CD4-positive, alpha-beta T cell treated with Interleukin-17A for 1 hour (primary cell): ENCODE results near the gene PRCC.
A peak's percentile ranks its signal among the peaks of the same experiment; 100 is the strongest.

Experiments
- DNase-seq: peaks from one replicate; pipeline ENCODE4 v3.0.0-alpha.2; 2020

The PRCC gene, protein sequence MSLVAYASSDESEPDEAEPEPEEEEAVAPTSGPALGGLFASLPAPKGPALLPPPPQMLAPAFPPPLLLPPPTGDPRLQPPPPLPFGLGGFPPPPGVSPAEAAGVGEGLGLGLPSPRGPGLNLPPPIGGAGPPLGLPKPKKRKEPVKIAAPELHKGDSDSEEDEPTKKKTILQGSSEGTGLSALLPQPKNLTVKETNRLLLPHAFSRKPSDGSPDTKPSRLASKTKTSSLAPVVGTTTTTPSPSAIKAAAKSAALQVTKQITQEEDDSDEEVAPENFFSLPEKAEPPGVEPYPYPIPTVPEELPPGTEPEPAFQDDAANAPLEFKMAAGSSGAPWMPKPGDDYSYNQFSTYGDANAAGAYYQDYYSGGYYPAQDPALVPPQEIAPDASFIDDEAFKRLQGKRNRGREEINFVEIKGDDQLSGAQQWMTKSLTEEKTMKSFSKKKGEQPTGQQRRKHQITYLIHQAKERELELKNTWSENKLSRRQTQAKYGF

DNA sequence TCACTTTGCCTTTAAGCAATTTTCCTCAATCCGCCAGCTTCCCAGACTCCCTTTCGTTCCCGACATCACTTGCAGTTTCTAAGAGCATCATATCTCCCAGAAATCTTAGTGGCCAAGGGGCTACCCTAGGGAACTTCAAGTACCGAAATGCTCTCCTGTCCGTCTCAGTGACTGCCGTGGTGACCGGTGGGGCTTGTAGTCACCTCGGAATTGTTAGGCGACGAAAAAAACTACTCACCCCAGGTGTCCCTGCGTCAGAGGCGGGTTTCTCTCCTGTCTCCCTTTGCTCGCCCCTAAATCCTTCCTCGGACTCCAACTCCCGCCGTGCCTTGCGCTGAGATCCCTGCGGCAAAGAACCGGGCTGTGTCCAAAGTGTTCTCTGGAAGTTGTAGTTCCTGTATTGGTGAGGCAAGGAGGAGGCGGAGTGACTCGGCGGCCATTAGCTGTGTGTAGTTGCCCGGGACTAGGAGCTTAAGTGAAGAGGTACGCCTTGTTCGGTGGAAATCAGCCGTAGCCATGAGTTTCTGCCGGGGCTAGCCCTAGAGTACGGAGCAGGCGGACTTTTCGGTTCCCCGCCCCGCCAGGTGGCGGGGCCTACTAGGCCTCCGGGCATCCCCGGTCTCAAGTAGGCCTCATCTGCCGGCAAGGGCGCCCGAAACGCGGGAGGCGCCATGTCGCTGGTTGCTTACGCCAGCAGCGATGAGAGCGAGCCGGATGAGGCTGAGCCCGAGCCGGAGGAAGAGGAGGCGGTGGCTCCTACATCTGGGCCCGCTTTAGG, at the start of gene PRCC:
Gene PRCC (plus strand): TSS at position 435 of the 778 bp plus-strand sequence. CDS start 237 bp downstream, at position 672.
- DNase-seq = peak; percentile 100

DNA sequence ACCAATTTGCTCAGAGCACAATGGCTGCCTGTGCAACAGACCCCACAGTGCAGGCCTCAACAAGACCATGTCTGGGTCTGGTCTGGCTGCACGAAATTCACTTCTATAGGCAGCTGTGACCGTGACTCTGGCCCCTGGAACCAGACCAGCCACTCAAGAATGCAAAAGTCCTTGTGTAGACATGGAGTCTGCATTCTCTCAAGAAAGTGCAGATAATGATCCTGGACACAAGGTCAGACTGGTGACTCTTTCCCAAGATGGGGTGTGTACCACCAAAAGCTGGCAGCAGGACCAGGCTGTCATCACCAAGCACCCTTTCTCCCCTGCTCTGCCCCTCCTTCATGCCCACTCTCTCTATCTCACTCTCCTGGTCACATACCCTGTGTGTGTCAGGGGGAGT, 46.2 kb upstream of the PRCC start:
- DNase-seq = no peak

DNA sequence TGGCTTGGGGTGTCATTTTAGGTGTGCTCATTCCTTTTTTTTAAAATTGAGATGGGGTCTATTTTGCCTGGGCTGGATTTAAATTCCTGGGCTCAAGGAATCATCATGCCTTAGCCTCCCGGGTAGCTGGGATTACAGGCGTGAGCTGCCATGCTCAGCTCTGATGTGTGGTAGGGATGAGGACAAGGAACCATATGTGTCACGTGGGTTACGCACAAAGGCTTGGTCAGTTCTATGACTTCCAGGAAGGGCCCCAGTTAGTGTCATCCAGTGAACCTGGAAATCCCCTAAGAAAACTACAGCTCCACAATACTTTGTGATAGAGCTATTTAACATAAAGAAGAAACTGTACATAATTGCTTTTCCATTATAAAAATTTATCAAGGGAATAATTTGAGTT, 45.8 kb upstream of the PRCC start:
- no peak for DNase-seq

DNA sequence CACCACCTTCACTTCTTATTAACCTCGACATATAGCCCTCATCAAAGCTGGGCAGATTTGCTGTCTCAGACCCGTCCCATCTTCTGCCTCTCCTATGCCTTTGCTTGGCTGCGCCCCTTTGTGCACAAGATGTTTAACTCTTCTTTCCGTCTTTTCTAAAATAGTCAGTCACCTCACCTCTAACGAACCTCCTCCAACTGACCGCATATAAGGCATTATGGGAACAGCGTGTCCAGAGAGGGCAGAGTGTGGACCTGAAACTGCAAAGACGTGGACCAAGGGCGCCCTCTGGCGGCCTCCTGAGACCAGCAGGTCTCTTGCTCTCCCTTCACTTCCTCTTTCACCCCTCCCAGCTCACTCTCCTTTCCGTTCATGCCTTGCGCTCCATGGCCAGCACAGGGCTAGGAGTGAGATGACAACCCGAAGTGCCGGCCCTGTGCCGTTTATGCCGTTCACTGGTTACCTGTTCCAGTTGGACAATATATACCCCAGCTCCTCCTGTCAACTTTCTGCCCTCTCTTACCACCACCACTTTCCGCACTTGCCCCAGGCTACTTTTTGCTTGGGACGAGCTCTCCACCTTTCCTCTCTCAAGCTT, 41.6 kb upstream of the PRCC start:
- DNase-seq = peak; percentile 83

DNA sequence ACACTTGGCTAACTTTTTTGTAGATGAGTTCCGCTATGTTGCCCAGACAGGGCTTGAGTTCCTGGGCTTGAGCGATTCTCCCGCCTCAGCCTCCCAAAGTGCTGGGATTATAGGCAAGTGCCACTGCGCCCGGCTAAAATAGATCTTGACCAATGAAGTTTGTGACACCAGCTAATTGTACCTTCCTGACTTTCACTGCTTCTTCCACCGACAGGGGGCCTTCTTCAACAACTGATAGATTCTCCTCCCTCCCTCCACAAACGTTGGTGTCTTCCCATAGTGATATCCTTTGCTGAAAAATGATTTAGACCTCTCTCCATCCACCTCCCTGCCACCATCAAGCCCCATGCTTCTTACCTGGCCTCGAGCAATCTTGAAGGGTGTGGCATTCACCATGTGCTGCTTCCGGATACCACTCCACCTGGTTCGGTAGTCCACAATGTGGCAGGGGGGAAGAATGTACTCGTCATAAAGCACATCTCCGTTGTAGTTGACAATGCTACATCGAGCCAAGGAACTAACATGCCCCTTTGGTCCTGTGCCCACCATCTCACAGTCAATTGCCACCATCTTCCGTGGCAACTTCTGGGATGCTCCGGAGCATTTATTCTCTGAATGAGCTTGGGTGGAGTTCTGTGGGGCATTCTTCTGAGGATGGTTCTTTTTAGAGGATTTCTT, 40.6 kb upstream of the PRCC start:
- peak; percentile 66 for DNase-seq

DNA sequence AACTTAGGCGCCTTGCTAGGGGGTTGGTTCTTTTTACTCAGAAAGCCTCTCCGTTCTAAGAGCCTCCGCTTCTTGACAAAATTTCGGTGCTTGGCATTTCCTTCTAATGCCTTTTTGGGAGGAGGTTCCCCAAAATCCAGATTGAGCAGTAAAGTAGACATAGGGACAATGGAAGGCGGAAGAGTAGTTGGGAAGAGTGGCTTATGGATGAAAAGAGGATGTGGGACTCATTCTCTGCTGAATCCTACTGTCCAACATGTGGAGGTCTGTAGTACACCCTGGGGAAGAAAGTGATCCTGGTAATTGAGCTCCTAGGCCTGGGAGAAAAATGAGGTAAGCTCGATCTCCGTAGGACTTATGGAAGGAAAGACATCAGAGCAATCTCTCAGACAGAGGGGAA, 39.8 kb upstream of the PRCC start:
- DNase-seq = no peak

DNA sequence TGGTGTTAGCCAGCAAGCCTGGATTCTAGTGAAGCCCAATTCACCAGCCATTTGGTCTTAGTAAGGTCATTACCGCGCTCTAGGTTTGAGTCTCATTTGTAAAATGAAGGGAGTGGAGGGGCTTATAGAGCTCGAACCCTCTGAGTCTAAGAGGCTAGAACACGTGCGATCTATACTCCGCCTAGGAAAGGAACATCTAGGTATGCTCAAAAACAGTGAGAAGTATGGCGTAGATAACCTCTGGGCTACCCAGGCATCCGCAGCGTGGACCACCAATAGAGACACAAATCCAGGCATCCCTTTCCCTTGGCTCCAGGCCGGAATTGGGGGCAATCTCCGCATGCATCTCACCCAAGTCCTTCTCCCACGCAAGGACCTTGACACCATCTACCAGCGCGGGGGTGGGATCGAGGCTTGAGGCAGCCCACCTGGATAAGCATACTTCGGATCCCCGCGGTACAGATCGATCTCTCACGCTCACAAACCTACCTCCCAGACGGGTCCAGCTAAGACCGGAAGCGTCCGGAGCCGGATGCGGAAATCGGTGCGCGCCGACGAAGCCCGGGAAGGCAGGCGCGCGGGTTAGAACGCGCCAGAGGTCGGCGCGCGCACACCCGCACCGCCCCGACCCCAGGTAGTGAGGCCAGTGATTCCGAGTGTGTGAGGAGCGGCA, 39.3 kb upstream of the PRCC start, which contains the start of gene METTL25B:
Gene METTL25B (plus strand): TSS at position 544 of the 673 bp plus-strand sequence. CDS start 636 bp downstream, outside the sequence.
- peak; percentile 80 for DNase-seq

DNA sequence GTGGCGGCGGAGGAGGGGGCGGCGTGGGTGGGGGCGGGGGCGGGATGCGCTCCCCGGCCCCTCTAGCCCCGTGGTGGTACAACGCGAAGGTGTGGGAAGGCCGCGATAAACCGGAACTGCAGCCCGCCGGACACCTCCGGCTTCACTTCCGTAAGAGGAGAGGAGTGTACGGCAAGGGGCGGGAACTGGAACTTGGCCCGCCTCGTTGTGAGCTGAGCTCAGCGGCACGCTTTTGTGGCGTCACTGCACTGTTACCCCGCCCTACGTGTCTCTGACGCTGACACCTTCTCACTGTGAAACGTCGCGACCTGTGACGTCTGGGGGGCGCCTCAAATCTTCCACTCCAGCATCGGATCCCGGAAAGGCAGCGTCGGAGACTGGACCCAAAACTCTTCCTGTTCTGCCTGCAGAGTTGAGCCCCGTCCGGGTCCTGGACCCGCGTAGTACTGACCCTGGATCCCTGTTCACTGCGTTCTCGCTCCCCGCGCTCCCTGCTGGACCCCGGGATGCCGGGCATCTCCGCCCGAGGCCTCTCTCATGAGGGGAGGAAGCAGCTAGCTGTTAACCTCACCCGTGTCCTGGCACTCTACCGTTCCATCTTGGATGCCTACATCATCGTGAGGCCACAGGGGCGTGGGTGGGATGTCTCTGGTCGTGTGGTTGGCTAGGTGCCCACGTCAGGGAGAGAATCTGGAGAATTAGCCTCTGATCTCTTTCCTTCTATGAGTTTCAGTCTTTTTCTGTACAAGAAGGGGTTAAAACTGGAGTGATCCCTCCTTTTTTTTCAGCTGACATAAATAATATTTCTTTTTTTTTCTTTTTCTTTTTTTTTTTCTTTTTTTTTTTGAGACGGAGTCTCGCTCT, 38.5 kb upstream of the PRCC start, which contains the start of gene ISG20L2:
Gene ISG20L2 (minus strand): TSS at position 168 of the 864 bp plus-strand sequence. CDS start 1,114 bp downstream, outside the sequence.
- DNase-seq = peak; percentile 97

DNA sequence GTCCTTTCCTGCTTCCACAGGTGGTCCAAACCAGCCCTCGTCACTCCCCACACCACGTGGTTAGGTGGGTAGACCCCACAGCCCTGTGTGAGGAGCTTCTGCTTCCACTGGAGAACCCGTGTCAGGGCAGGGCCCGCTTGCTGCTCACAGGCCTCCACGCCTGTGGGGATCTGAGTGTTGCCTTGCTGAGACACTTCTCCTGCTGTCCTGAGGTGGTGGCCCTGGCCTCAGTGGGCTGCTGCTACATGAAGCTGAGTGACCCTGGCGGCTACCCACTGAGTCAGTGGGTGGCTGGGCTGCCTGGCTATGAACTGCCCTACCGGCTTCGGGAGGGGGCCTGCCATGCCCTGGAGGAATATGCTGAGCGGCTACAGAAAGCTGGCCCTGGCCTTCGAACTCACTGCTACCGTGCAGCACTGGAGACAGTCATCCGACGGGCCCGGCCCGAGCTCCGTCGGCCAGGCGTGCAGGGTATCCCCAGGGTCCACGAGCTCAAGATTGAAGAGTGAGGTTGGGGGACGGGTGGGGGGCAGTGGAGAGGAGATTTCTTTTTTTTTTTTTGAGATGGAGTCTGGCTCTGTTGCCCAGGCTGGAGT, 33.2 kb upstream of the PRCC start:
- no peak for DNase-seq

DNA sequence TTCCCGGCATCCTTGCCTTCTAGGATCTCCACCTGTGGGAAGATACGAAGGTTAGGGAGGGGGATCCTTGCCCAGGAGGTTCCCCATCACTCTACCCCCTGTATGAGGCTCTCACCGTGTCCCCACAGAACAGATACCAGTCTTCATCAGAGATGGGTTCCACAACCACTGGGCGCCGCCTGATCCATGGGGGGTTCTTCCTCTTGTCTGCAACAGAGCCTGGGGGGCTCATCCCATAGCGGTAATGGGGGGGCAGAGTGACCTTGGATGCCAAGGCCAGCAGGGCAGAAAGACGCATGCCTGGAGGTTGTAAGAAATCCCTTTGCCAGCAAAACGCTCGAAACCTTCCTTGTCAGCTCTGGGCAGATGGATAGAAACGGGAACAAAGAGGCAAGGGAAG, 28.9 kb upstream of the PRCC start:
- DNase-seq = no peak

DNA sequence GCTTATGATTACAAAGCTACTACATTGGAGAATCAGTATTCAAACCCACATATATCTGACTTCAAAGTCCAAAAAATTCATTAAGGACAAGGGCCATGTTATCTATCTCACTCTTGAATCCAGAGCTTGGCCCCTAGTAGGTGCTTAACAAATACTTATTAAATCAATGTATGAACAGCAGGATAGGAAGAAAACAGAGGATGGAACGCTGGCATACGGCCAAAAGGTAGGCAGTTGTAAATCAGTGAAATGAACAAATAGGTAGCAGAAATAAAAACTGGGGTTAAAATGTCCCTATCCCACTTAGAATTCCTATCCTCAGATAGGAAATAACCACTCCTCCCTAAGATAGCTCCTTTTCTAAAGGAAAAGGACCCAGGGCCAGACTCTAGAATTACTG, 28.4 kb upstream of the PRCC start:
- no peak for DNase-seq

DNA sequence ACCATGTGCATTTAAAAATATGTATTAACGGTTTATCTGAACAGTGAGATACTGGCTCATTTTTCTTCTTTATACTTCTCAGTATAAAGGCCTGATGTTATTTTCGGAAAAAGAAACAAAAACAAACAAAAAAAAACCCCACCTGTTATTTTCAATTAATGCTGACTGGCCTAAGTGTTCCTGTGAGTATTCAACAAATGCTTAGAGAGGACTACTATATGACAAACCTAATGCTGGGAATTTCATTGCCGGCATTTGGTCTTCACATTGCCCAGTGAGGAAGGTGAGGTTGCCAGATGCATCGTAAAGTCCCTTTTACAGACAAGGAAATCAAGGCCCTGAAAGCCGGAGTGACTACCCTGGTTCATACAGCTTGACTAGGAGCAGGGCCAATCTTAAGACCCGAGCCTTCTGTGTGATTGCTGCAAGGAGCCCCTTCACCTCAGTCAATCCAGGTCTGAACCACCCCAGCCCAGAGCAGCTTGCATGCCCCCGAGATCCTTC, 27.0 kb upstream of the PRCC start:
- DNase-seq = no peak

DNA sequence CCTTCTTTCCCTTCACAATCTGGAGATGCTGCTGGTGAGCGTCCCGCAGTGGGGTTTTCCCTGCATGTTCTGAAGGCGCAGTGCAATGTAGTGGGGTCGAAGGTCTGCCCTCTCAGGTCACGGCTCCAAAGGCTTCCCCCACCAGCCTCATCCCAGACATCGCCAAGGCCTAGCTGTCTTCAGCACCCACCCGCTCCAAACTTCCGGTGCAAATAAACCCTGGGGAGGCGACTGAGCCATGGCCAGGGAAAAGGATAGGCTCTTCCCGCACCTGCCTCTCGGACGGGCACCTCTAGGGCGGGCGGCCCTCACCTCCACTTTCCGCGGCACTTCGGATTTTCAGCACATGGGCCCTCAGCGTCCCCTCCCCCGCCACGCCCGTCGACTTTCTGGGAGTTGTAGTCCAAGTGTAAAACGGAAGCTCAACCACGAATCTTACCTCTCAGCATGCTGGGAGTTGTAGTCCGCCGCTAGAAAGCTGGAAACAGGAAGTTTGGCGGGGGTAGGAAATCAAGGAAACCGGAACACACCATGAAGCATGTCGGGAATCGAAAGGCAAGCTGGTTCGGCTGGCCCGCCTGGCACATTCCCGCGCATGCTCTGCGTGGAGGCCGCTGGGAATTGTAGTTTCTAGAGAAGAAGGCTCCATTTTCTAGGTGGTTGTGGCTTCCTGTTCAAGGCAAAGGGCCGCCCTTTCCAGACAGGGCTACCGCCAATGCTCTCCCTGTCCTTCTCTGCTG, 26.4 kb upstream of the PRCC start, which contains the start of gene MRPL24:
Gene MRPL24 (minus strand): TSS at position 348 of the 740 bp plus-strand sequence. CDS start 2,384 bp downstream, outside the sequence.
- DNase-seq = peak; percentile 100

DNA sequence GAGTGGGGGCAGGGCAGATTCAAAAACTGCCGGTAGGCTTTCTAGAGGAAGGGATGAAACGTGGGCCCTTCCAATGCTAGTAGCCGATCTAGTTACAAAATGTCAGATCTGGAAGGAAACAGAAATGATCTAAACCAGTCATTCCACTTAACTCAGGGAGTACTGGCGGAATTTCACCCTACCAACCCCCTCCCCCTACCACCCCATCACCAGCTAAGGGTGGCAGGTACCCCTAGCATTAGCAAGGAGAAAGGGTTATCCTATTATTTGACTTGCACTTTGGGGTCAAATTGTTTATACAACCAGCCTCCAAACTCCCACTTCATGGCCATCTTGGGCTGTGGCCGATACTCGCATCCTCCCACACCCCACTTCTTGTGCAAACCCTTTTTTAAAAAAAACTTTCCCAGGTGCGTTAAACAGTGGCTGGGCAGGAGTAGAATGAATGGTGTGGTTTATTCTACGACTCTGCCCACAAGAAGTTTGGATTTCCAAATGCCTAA, 25.8 kb upstream of the PRCC start:
- no peak for DNase-seq

DNA sequence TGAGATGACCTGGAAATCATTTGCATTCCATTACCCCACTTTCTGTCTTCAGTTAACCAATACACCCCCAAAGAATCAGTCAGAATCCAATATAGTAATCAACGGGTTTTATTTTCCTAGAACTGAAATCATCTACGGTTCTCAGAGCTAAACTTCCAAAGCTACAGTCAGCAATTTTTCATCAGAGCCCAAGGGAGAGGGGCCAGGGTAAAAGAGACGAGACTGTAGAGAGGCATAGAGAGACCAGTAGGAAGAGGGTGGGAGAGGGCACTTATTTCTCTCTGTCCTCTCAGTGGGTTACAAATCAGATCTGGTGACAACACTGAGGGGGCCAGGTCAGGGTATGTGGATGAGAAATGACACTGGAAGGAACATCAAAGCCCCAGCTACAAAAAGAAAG, 25.3 kb upstream of the PRCC start:
- DNase-seq = no peak

DNA sequence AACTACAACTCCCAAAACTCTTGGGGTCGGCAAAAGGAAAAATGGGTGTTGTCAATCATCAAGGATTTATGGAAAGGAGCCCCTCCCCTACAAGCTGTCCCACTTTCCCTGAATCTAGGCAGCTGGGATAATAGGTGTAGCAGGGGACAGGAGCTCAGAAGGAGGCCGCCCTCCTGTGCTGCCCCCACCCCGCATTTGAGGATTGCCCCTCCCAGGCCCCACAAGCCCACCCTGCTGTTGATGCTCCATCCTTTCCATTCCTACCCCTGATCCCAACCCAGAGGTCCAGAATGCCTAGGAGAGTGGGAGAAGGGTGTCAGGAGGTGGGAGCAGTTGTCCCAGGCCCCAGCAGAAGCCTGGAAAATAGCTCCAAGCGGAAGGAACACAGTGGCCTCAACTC, 24.5 kb upstream of the PRCC start:
- DNase-seq = no peak

DNA sequence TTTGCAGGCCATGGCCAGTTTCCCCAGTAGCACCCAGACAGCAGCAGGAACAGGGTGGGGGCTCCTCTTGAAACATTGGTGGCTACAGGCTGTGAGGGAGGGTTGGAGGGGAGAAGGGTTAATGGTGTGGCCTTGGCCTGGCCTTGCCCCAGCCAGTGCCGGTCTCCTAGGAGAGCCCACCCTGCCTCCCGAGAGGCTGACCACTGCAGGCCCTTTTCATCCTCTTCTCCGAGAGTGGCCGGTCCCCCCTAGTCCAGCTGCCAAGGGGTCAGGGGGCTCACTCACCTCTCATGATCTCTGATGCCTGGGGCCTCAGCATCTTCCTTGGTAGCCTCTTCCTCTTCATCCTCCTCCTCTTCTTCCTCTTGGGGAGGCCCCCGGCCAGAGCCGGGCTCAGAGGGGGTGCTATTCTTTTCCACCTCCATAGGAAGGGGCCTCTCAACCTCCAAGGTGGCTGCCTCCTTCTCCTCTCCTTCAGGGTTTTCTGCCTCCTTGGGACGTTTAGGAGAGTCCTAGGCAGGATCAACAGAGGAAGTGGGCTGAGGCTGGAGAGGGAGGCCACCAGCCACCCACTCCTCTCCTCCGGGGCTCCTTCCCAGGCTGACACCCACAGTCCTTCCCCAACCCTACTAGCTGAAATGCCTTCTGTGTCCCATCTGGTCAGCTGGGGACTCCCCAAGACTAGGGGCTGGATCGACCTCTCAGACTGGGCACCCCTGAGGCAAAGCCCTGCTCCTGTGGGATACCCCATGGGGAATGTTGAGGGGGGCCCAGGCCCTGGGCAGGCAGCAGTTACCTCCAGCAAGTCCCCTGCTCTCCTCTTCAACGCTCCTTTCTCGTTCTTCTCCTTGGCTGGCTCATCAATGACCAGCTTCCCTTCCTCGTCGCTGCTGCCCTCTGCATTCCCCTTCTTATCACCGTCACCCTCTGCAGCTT, 23.7 kb upstream of the PRCC start:
- no peak for DNase-seq

DNA sequence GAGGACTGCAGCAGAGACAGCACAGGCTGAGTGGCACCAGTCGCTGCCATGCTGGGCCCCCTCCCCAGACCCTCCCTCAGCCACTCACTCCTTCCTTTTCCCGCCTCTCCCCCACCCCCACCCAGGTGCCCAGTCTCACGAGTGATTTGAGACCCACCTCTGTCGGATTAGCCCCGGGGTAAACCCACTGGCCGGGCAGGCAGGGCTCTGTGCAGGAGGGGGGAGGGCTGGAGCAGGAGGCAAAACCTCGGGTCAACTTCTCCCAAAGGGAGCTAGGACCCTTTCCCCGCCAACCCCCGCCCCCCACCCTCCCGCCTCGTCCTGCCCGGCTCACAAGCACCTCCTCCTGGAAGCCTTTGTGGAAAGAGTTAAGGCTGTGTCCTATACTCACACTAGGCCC, 23.0 kb upstream of the PRCC start:
- no peak for DNase-seq
